H1 (cell line): ENCODE data around the gene ICOSLG. TPM values are rescaled to one million over a fixed set of nuclear protein-coding genes. Genes with fewer than 3 reads are reported as not detected.

Experiments
- CTCF ChIA-PET: fragments of 300-600 bp; sonication (Branson Sonifier 250); formaldehyde crosslinking; loops from one replicate; lab custom pipeline; 2021; ENCODE audit not compliant: partially characterized antibody; lab: Charles Lee
- POLR2A ChIA-PET: fragments of 300-600 bp; sonication (Branson Sonifier 250); formaldehyde crosslinking; loops from one replicate; lab custom pipeline; 2021; ENCODE audit warnings: inconsistent platforms; ENCODE audit not compliant: partially characterized antibody; lab: Charles Lee
- DNase-seq, 2 experiments: peaks; one replicate each; pipeline versions ENCODE4 v3.0.0 to v3.0.0-alpha.2; 2010 to 2022; ENCODE audit warnings: low spot score in 2 of 2, low read depth in 1 of 2, mixed read lengths in 1 of 2
- FAIRE-seq: peaks from 2 replicates; lab custom pipeline; 2011; peaks lifted over from hg19 to GRCh38; lab: Jason Lieb, UNC
- H2AFZ ChIP-seq: 2 replicates; pipeline ENCODE4 v1.8.1; 2012; ENCODE audit warnings: low read length, inconsistent platforms
- H2AK5ac ChIP-seq: 2 replicates; pipeline ENCODE4 v1.6.1; 2013; ENCODE audit warnings: low read depth, low read length
- H2BK120ac ChIP-seq: replicated peaks from 2 replicates; pipeline ENCODE3; 2013; ENCODE audit warnings: low read depth, low read length, inconsistent platforms
- H2BK12ac ChIP-seq: 2 replicates; pipeline ENCODE4 v1.6.1; 2013; ENCODE audit warnings: low read depth, low read length
- H2BK15ac ChIP-seq: 2 replicates; pipeline ENCODE4 v1.6.1; 2013; ENCODE audit warnings: low read length
- H2BK20ac ChIP-seq: 2 replicates; pipeline ENCODE4 v1.6.1; 2013; ENCODE audit warnings: low read length
- H2BK5ac ChIP-seq: 2 replicates; pipeline ENCODE4 v1.6.1; 2013; ENCODE audit warnings: low read depth, low read length
- H3K14ac ChIP-seq: 2 replicates; pipeline ENCODE4 v1.6.1; 2013; ENCODE audit warnings: inconsistent platforms; ENCODE audit not compliant: insufficient read length
- H3K18ac ChIP-seq: 2 replicates; pipeline ENCODE4 v1.6.1; 2013; ENCODE audit warnings: low read length; ENCODE audit errors: extremely low read depth
- H3K23ac ChIP-seq: 2 replicates; pipeline ENCODE4 v1.6.1; 2013; ENCODE audit warnings: inconsistent platforms; ENCODE audit not compliant: insufficient read length
- H3K23me2 ChIP-seq: 2 replicates; pipeline ENCODE4 v1.6.1; 2013; ENCODE audit warnings: low read depth, low read length
- H3K27ac ChIP-seq: 2 replicates; pipeline ENCODE4 v1.6.1; 2011; ENCODE audit warnings: low read depth, low read length, inconsistent platforms
- H3K27me3 ChIP-seq, 4 experiments: replicated peaks in 1 of 4; 1 replicate in 1 of 4; 2 replicates in 3 of 4; pipeline versions ENCODE4 v1.6.1 to v1.8.1; 2011 to 2013; ENCODE audit warnings: low read length in 3 of 4, mild to moderate bottlenecking in 3 of 4, inconsistent platforms in 2 of 4, mixed read lengths in 2 of 4, moderate library complexity in 1 of 4; ENCODE audit not compliant: control insufficient read depth in 3 of 4, insufficient read depth in 3 of 4; ENCODE audit errors: extremely low read depth in 1 of 4
- H3K36me3 ChIP-seq, 4 experiments: 2 replicates each; pipeline versions ENCODE4 v1.6.1 to v1.8.1; 2011 to 2013; ENCODE audit warnings: mild to moderate bottlenecking in 4 of 4, low read length in 3 of 4, moderate library complexity in 2 of 4, control low read depth in 1 of 4, inconsistent platforms in 1 of 4; ENCODE audit not compliant: insufficient read depth in 4 of 4, control insufficient read depth in 2 of 4
- H3K4ac ChIP-seq: replicated peaks from 2 replicates; pipeline ENCODE3; 2013; ENCODE audit warnings: low read length, low read depth, mixed read lengths, inconsistent platforms; ENCODE audit not compliant: insufficient read length
- H3K4me1 ChIP-seq, 4 experiments: replicated peaks in 1 of 4; 1 replicate in 1 of 4; 2 replicates in 3 of 4; pipeline versions ENCODE4 v1.6.1 to v1.8.1; 2011 to 2013; ENCODE audit warnings: low read length in 3 of 4, inconsistent platforms in 2 of 4, mixed read lengths in 1 of 4; ENCODE audit not compliant: insufficient read depth in 4 of 4, control insufficient read depth in 3 of 4
- H3K4me2 ChIP-seq, 2 experiments: 2 replicates each; pipeline versions ENCODE4 v1.6.1 to v1.8.1; 2011 to 2013; ENCODE audit warnings: low read depth in 2 of 2, low read length in 2 of 2, control low read depth in 1 of 2, inconsistent platforms in 1 of 2, mild to moderate bottlenecking in 1 of 2; ENCODE audit not compliant: insufficient read depth in 1 of 2
- H3K4me3 ChIP-seq, 4 experiments: fragments of 200-600, 300-600 bp in 1 of 4; sonication (generic), shearing (Covaris generic), sonication (Bioruptor Twin) in 1 of 4; 2 replicates each; pipeline versions ENCODE4 v1.5.1 to v1.8.1; 2011 to 2016; ENCODE audit warnings: low read length in 4 of 4, low read depth in 3 of 4, control low read depth in 2 of 4, inconsistent platforms in 2 of 4, mild to moderate bottlenecking in 2 of 4, mixed read lengths in 1 of 4, moderate library complexity in 1 of 4; ENCODE audit not compliant: insufficient read depth in 2 of 4; ENCODE audit errors: extremely low read depth in 1 of 4
- H3K56ac ChIP-seq: replicated peaks from 2 replicates; pipeline ENCODE3; 2013; ENCODE audit warnings: low read depth, mild to moderate bottlenecking, mixed read lengths, low read length, inconsistent platforms; ENCODE audit not compliant: insufficient read length
- H3K79me1 ChIP-seq: 2 replicates; pipeline ENCODE4 v1.6.1; 2013; ENCODE audit warnings: low read depth, low read length, control low read depth
- H3K79me2 ChIP-seq, 2 experiments: 2 replicates each; pipeline versions ENCODE4 v1.6.1 to v1.8.1; 2012 to 2013; ENCODE audit warnings: low read length in 2 of 2, mild to moderate bottlenecking in 2 of 2, inconsistent platforms in 1 of 2; ENCODE audit not compliant: insufficient read depth in 2 of 2, control insufficient read depth in 1 of 2
- H3K9ac ChIP-seq, 4 experiments: replicated peaks in 1 of 4; 1 replicate in 1 of 4; 2 replicates in 3 of 4; pipeline versions ENCODE4 v1.6.1 to v1.8.1; 2011 to 2013; ENCODE audit warnings: low read depth in 3 of 4, low read length in 3 of 4, control low read depth in 2 of 4, mild to moderate bottlenecking in 2 of 4, moderate library complexity in 2 of 4, inconsistent platforms in 1 of 4; ENCODE audit errors: extremely low read depth in 1 of 4
- H3K9me3 ChIP-seq, 2 experiments: 2 replicates each; pipeline versions ENCODE4 v1.6.1 to v1.8.1; 2012 to 2013; ENCODE audit warnings: mild to moderate bottlenecking in 2 of 2, moderate library complexity in 2 of 2, control low read depth in 1 of 2, inconsistent platforms in 1 of 2, low read depth in 1 of 2, low read length in 1 of 2, mixed read lengths in 1 of 2; ENCODE audit not compliant: insufficient read depth in 2 of 2
- H4K20me1 ChIP-seq, 2 experiments: replicated peaks in 1 of 2; 2 replicates each; pipeline versions ENCODE3 to v1.8.1; 2011 to 2013; ENCODE audit warnings: inconsistent platforms in 2 of 2, low read length in 2 of 2, mild to moderate bottlenecking in 1 of 2; ENCODE audit not compliant: insufficient read depth in 2 of 2, control insufficient read depth in 1 of 2
- H4K5ac ChIP-seq: 2 replicates; pipeline ENCODE4 v1.6.1; 2013; ENCODE audit warnings: low read length, low read depth, mixed read lengths, inconsistent platforms; ENCODE audit not compliant: insufficient read length
- H4K8ac ChIP-seq: 2 replicates; pipeline ENCODE4 v1.8.0; 2013; ENCODE audit warnings: mild to moderate bottlenecking, moderate library complexity, low read length, inconsistent platforms; ENCODE audit not compliant: insufficient read depth; ENCODE audit errors: extremely low read depth
- H4K91ac ChIP-seq: replicated peaks from 2 replicates; pipeline ENCODE3; 2013; ENCODE audit warnings: low read length, mixed read lengths, inconsistent platforms; ENCODE audit not compliant: insufficient read length
- ASH2L ChIP-seq: fragments of 200-600, 300-600 bp; sonication (generic); IDR thresholded peaks from one replicate; pipeline ENCODE4 v1.7.1; 2017; ENCODE audit warnings: low read length
- BRCA1 ChIP-seq: IDR thresholded peaks from 2 replicates; pipeline ENCODE4 v1.6.1; 2012; ENCODE audit warnings: low read depth, low read length, improper control_type of control experiment
- CBX5 ChIP-seq: fragments of 300-800, 300-1000 bp; sonication (generic); IDR thresholded peaks from 2 replicates; pipeline ENCODE4 v1.7.1; 2016; ENCODE audit warnings: antibody characterized with exemption, low read length, low read depth
- CEBPB ChIP-seq: IDR thresholded peaks from 2 replicates; pipeline ENCODE4 v1.6.1; 2012; ENCODE audit warnings: low read depth, low read length
- HDAC2 ChIP-seq, 2 experiments: fragments of 300-600 bp in 1 of 2; sonication (generic) in 1 of 2; IDR thresholded peaks; 2 replicates each; pipeline ENCODE4 v1.6.1; 2011 to 2012; ENCODE audit warnings: low read depth in 2 of 2, low read length in 2 of 2, mild to moderate bottlenecking in 2 of 2, moderate library complexity in 2 of 2, borderline replicate concordance in 1 of 2, inconsistent platforms in 1 of 2
- SIX5 ChIP-seq: IDR thresholded peaks from 2 replicates; pipeline ENCODE4 v1.6.1; 2011; ENCODE audit warnings: mild to moderate bottlenecking, low read depth, low read length
- SP2 ChIP-seq: IDR thresholded peaks from 2 replicates; pipeline ENCODE4 v1.6.1; 2012; ENCODE audit warnings: mild to moderate bottlenecking, low read length, inconsistent platforms
- TBP ChIP-seq: IDR thresholded peaks from 2 replicates; pipeline ENCODE4 v1.6.1; 2011; ENCODE audit warnings: low read depth, low read length, improper control_type of control experiment
- WGBS, 2 experiments: shearing (Covaris generic) in 1 of 2; methylation state at CpG; one replicate each; pipeline versions ENCODE4 v1.1.6 to v1.1.7; 2013 to 2015; ENCODE audit warnings: low lambda C conversion rate in 2 of 2, mixed read lengths in 2 of 2, inconsistent platforms in 1 of 2, low coverage in 1 of 2, missing lambda C conversion rate in 1 of 2; ENCODE audit not compliant: insufficient replicate concordance in 2 of 2, insufficient coverage in 1 of 2, insufficient read length in 1 of 2; ENCODE audit errors: extremely low coverage in 1 of 2, missing lambda C conversion rate in 1 of 2; 5-methylcytosine and 5-hydroxymethylcytosine counted together
- polyA plus RNA-seq, 7 experiments: library from polyadenylated mRNA; depleted of rRNA in 3 of 7; stranded (reverse) in 5 of 7; unstranded in 2 of 7; fragments of >200 nt in 5 of 7; fragments of 200-250 nt in 2 of 7; gene quantifications; 1 replicate in 5 of 7; 2 replicates in 1 of 7; 4 replicates in 1 of 7; pipeline versions ENCODE4 v1.2.1 to v1.2.3, GENCODE V29; 2011 to 2013; ENCODE audit warnings: missing spikeins in 2 of 7, mixed read lengths in 2 of 7
- total RNA-seq: library from RNA; stranded (reverse); fragmentation: NEBNext Ultra II Directional; extraction: Animal tissue kit (Norgen Biotek cat#: 25700); gene quantifications from 2 replicates; pipeline ENCODE4 v1.2.1, GENCODE V29; 2021
- TF ChIP-seq, protein P1 (sequence below): IDR thresholded peaks from 2 replicates; pipeline ENCODE4 v1.6.1; 2012; ENCODE audit warnings: low read length, inconsistent platforms
- TF ChIP-seq, protein P2 (sequence below), 3 experiments: IDR thresholded peaks; 1 replicate in 2 of 3; 2 replicates in 1 of 3; pipeline versions ENCODE4 v1.5.1 to v1.6.1; 2011; ENCODE audit warnings: low read length in 3 of 3, mild to moderate bottlenecking in 3 of 3, inconsistent platforms in 2 of 3, low read depth in 1 of 3, moderate library complexity in 1 of 3; ENCODE audit not compliant: insufficient read depth in 1 of 3; ENCODE audit errors: control extremely low read depth in 1 of 3

ICOSLG gene
- total and polyA plus RNA-seq, 2 of the 8 experiments (the other 6 are each of a cell fraction or from before 2014, with no cell fraction given): 2.3 to 5.5 TPM

DNA sequence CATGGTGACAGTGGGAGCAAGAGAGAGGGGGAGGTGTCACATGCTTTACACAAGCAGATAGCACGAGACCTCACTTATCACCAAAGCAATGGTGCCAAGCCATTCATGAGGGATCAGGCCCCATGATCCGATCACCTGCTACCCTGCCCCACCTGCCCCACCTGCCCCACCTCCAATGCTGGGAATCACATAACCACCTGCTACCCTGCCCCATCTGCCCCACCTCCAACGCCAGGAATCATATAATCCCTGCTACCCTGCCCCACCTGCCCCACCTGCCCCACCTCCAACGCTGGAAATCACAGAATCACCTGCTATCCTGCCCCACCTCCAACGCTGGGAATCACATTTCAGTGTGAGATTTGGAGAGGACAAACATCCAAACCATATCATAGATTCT lies 34.3 kb upstream of the ICOSLG start:
- FAIRE-seq: no peak
- TF ChIP-seq HDAC2 (IDR thresholded peaks at IDR 0.05; ENCODE audit: borderline replicate concordance in 1 of 2, low read depth in 2 of 2, low read length in 2 of 2) (no peak), CBX5 (no peak), CEBPB (no peak), SIX5 (no peak), BRCA1 (no peak), ASH2L (no peak), SP2 (no peak), TBP (no peak)
- TF ChIP-seq, protein P1, sequence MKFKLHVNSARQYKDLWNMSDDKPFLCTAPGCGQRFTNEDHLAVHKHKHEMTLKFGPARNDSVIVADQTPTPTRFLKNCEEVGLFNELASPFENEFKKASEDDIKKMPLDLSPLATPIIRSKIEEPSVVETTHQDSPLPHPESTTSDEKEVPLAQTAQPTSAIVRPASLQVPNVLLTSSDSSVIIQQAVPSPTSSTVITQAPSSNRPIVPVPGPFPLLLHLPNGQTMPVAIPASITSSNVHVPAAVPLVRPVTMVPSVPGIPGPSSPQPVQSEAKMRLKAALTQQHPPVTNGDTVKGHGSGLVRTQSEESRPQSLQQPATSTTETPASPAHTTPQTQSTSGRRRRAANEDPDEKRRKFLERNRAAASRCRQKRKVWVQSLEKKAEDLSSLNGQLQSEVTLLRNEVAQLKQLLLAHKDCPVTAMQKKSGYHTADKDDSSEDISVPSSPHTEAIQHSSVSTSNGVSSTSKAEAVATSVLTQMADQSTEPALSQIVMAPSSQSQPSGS: no peak
- TF ChIP-seq, protein P2, sequence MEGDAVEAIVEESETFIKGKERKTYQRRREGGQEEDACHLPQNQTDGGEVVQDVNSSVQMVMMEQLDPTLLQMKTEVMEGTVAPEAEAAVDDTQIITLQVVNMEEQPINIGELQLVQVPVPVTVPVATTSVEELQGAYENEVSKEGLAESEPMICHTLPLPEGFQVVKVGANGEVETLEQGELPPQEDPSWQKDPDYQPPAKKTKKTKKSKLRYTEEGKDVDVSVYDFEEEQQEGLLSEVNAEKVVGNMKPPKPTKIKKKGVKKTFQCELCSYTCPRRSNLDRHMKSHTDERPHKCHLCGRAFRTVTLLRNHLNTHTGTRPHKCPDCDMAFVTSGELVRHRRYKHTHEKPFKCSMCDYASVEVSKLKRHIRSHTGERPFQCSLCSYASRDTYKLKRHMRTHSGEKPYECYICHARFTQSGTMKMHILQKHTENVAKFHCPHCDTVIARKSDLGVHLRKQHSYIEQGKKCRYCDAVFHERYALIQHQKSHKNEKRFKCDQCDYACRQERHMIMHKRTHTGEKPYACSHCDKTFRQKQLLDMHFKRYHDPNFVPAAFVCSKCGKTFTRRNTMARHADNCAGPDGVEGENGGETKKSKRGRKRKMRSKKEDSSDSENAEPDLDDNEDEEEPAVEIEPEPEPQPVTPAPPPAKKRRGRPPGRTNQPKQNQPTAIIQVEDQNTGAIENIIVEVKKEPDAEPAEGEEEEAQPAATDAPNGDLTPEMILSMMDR (IDR thresholded peaks at IDR 0.05; ENCODE audit: control extremely low read depth in 1 of 3, insufficient read depth in 1 of 3, low read depth in 1 of 3, low read length in 3 of 3): no peak

More for the DNA sequence above, 34.3 kb upstream of the ICOSLG start:
- no peak overlapping the region for H4K91ac ChIP-seq
- H2BK12ac ChIP-seq: no peak overlapping the region
- H3K27me3 ChIP-seq: no peaks in the 10 kb centered on the region
- no peak overlapping the region for H3K56ac ChIP-seq
- POLR2A ChIA-PET: no interaction called here
- no peak overlapping the region for H2AFZ ChIP-seq
- no peak overlapping the region for H4K5ac ChIP-seq
- H3K4me1 ChIP-seq: no peaks in the 10 kb centered on the region; a peak in 2 of 7 replicates
- no peak overlapping the region for H3K23ac ChIP-seq
- 0 out of 2 replicates have a peak overlapping the region, but pooled peaks have one; percentile 48 for H2BK20ac ChIP-seq
- H3K9me3 ChIP-seq: no peaks in the 10 kb centered on the region
- H4K8ac ChIP-seq: no peak overlapping the region
- no peak overlapping the region for H2BK5ac ChIP-seq
- no peaks in the 10 kb centered on the region for H4K20me1 ChIP-seq
- H3K18ac ChIP-seq: no peak overlapping the region
- no peak overlapping the region for H3K14ac ChIP-seq
- no peaks in the 10 kb centered on the region; the same call in 1 of the 2 replicates for H3K23me2 ChIP-seq
- H3K4ac ChIP-seq: no peak overlapping the region
- no peak overlapping the region for H3K4me2 ChIP-seq
- no peak for DNase-seq
- no peak overlapping the region for H3K27ac ChIP-seq
- no peak overlapping the region for H2AK5ac ChIP-seq
- CTCF ChIA-PET: no interaction called here
- H2BK15ac ChIP-seq: peak overlapping the region; percentile 81; the same call in 1 of the 2 replicates
- no peak overlapping the region for H2BK120ac ChIP-seq
- H3K79me2 ChIP-seq: no peaks in the 10 kb centered on the region
- no peaks in the 10 kb centered on the region for H3K36me3 ChIP-seq
- no peak overlapping the region for H3K9ac ChIP-seq
- no peaks in the 10 kb centered on the region for H3K79me1 ChIP-seq
- WGBS, 2 experiments: 85% methylated on average over 5 of the region's 5 CpGs; no CpG with 5 or more reads in 1 of the 2 experiments
- no peak overlapping the region for H3K4me3 ChIP-seq
